Thymus (tissue), 11 donors: ENCODE results near the gene SIL1. TPM values are rescaled to one million over a fixed set of nuclear protein-coding genes. Genes with fewer than 3 reads are reported as not detected.

Experiments used
- DNase-seq, 9 donors: peaks; one replicate each; pipeline ENCODE4 v3.0.0-alpha.2; 2013; ENCODE audit warnings: low spot score in 9 of 9, low read depth in 6 of 9, missing footprints in 1 of 9
- H3K27ac ChIP-seq, 2 donors: one replicate each; pipeline ENCODE4 v1.5.1; 2013; ENCODE audit warnings: control low read depth in 1 of 2, low read depth in 1 of 2, low read length in 1 of 2, mild to moderate bottlenecking in 1 of 2, moderate library complexity in 1 of 2
- H3K27me3 ChIP-seq, 2 donors: one replicate each; pipeline ENCODE4 v1.5.1; 2013; ENCODE audit warnings: low read length in 1 of 2; ENCODE audit not compliant: control insufficient read depth in 2 of 2, insufficient read depth in 1 of 2
- H3K36me3 ChIP-seq, 2 donors: one replicate each; pipeline ENCODE4 v1.5.1; 2013; ENCODE audit warnings: low read length in 1 of 2, mild to moderate bottlenecking in 1 of 2, moderate library complexity in 1 of 2; ENCODE audit not compliant: control insufficient read depth in 2 of 2, insufficient read depth in 2 of 2
- H3K4me1 ChIP-seq, 2 donors: one replicate each; pipeline ENCODE4 v1.5.1; 2013; ENCODE audit warnings: low read length in 2 of 2; ENCODE audit not compliant: control insufficient read depth in 2 of 2, insufficient read depth in 2 of 2
- H3K4me3 ChIP-seq, 2 donors: one replicate each; pipeline ENCODE4 v1.5.1; 2013; ENCODE audit warnings: low read length in 2 of 2, control low read depth in 1 of 2, mild to moderate bottlenecking in 1 of 2
- H3K9me3 ChIP-seq, 2 donors: one replicate each; pipeline ENCODE4 v1.5.1; 2013; ENCODE audit warnings: low read length in 1 of 2, mild to moderate bottlenecking in 1 of 2; ENCODE audit not compliant: control insufficient read depth in 2 of 2, insufficient read depth in 1 of 2
- WGBS: extraction: QIAGEN DNeasy Blood & Tissue Kit; methylation state at CpG from one replicate; pipeline ENCODE4 v1.1.7; 2013; 5-methylcytosine and 5-hydroxymethylcytosine counted together
- polyA plus RNA-seq: library from polyadenylated mRNA; stranded (reverse); fragments of 200-250 nt; gene quantifications from one replicate; pipeline ENCODE4 v1.2.3, GENCODE V29; 2013
- total RNA-seq: library from RNA; stranded (reverse); fragments of 120-200 nt; gene quantifications from one replicate; pipeline ENCODE4 v1.2.4, GENCODE V29; 2013
- donor health status: healthy.

The SIL1 gene
- total and polyA plus RNA-seq, 2 donors = 17.0 to 30.2 TPM

DNA sequence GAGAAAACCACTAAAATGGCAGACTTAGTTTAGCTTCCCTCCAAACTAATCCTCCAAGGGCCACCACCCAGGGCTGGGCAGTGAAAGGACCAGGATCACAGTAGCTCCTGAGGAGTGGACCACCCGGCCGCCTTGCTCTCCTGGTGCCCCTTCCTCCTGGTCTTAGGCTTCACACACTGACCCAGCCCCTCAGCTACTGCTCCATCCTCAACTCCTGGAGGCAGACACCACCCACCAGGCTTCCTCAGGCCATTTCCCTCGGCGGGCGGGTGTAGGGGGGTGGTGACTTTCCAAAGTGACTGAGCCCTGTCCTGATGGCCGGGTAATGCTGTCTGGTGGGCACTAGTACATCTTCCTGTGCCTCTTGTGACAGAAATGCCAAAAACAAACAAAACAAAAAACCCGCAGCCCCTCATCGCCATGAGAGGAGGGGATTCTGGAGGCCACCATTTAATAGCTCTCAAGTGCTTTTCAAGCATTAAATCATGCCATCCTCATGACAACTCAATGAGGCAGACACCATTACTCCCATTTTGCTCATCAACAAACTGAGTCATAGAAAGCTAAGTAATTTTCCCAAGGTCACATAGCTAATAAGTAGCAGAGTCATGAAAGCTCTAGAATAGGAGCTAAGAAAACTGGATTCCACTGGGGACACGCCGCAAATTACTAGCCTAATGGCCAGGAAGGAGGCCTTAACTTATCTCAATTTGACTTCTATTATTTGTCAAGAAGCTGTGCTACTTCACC, 231.8 kb downstream of the SIL1 start:
- Histone ChIP-seq H3K27ac (no peak overlapping the region), H3K4me3 (no peak overlapping the region), H3K9me3 (no peaks in the 10 kb centered on the region), H3K27me3 (no peaks in the 10 kb centered on the region), H3K36me3 (no peaks in the 10 kb centered on the region), H3K4me1 (peaks cover 0 to 9% of the 10 kb centered on the region in 2 donors)
- over 99% methylated on average over 10 of the region's 10 CpGs for WGBS
- DNase-seq = no peak

DNA sequence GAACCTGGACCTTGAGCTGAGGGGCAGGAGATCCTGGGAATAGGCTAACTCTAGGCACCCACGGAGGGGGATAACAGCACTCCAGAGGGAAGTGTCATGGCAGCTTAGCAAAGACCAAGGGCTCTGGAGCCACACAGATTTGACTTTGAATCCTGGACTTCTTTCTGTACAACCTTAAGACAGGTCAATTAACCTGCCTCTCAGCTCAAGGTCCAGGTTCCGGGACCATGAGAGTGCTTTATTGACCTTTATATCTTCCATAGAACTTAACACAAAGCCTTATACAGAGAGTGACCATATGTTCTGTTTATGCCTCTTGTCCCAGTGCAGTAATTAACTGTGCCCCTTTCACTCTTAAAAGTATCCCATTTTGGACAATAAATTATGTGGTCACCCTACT, 232.5 kb downstream of the SIL1 start:
- Histone ChIP-seq H3K36me3 (no peaks in the 10 kb centered on the region), H3K9me3 (no peaks in the 10 kb centered on the region), H3K27me3 (no peaks in the 10 kb centered on the region), H3K27ac (no peak overlapping the region), H3K4me1 (peaks cover 0 to 9% of the 10 kb centered on the region in 2 donors), H3K4me3 (no peak overlapping the region)
- WGBS = over 99% methylated on average over 2 of the region's 2 CpGs
- DNase-seq = no peak

DNA sequence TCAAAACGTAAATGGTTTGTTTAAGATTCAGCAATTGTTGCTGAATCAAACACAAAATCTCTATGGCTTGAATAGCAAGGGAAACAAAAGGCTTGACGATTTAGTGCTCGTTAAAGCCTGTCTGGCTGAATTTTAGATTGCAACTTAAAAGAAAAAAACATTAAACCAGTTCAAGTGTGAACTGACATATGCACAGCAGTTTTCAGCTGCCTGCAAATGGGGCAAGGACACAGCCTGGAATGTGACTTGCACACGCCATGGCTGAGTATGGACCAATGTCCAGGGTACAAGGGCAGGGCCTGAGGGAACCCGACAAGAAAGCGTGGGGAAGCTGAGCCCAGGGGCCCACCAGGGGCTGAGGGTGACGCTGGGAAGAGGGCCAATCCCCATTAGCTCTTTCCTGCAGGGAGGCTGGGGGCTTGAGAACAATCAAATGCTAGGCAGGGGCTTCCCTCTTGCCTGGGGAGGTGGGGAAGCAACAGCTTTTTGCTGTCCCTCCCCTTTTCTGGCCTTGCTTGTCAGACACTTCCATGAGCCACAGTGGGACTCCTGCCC, 233.4 kb downstream of the SIL1 start:
- no peak for DNase-seq
- 91% methylated on average over 7 of the region's 7 CpGs for WGBS
- no peaks in the 10 kb centered on the region for H3K9me3 ChIP-seq
- H3K4me3 ChIP-seq = no peak overlapping the region
- H3K36me3 ChIP-seq = no peaks in the 10 kb centered on the region
- H3K27ac ChIP-seq = no peak overlapping the region
- H3K4me1 ChIP-seq = peaks cover 0 to 9% of the 10 kb centered on the region in 2 donors
- no peaks in the 10 kb centered on the region for H3K27me3 ChIP-seq

DNA sequence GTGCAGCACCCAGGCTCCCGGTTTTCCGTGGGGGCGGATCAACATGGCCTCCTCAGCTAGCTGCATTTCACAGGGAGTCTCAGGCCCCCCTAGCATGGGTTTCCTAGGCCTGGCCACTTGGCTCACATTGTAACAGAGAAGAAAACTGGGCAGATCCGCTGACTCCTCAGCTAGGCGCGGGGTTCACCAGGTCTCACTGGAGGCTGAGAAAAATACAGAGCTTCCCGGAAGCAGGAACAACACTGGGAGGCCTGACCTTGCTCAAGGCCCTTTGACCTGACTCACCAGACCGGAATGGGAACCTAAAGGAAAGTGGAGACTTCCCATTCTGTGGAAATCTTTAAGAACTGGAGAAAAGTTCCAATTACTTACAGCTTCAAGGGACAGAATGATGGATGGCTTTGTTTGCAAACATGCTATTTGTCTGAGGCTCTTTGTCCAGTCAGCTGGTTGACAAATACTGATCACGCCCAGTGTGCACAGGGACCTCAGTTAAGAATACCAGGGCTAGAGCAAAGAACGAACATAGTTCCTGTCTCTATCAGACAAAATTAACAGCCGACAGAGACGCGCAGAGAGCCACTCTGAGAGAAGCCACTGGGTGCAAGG, 234.3 kb downstream of the SIL1 start:
- no peak overlapping the region for H3K27ac ChIP-seq
- H3K4me1 ChIP-seq = peaks cover 0 to 9% of the 10 kb centered on the region in 2 donors
- 87% methylated on average over 13 of the region's 13 CpGs for WGBS

DNA sequence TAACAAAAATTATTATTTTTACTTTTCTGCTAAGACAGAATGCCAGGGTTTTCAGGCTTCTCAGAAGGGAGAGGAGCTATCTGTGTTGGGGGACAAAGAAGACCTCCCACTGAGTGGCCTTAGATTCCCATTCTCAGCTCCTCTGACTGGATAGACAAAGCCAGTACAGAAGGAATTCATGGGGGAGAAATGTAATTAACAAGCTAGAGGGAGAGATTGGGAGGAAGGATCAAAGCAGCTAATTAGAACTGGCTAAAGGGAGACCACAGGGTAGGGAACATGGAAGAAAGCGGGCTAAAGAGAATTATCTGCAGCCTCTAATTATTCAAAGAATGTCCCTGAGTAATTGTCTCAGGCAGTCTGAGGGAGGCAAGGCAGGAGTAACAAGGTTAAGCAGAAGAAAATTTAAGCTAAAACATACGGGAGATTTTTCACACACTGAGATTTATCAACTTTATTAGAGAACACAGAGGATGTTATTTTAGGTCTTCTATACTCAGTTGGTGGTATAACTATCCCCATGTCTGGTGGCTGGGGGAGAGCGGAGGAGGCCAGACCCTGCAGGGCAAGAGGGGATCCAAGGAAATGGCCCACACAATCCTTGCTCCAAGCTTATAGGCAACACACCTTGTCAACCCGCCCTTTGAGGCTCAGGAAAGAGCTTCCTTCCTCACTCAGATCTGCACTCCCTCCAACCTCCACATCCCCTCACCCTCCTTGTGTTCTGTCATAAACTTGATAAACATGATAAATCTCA, 235.4 kb downstream of the SIL1 start:
- Histone ChIP-seq H3K9me3 (no peaks in the 10 kb centered on the region), H3K27me3 (no peaks in the 10 kb centered on the region), H3K36me3 (no peaks in the 10 kb centered on the region), H3K27ac (no peak overlapping the region), H3K4me1 (peaks cover 0 to 9% of the 10 kb centered on the region in 2 donors), H3K4me3 (no peak overlapping the region)
- WGBS = 97% methylated on average over 4 of the region's 4 CpGs
- no peak for DNase-seq

More for the DNA sequence above, 234.3 kb downstream of the SIL1 start:
- Histone ChIP-seq H3K27me3 (no peaks in the 10 kb centered on the region), H3K9me3 (no peaks in the 10 kb centered on the region), H3K4me3 (no peak overlapping the region), H3K36me3 (no peaks in the 10 kb centered on the region)
- no peak for DNase-seq

DNA sequence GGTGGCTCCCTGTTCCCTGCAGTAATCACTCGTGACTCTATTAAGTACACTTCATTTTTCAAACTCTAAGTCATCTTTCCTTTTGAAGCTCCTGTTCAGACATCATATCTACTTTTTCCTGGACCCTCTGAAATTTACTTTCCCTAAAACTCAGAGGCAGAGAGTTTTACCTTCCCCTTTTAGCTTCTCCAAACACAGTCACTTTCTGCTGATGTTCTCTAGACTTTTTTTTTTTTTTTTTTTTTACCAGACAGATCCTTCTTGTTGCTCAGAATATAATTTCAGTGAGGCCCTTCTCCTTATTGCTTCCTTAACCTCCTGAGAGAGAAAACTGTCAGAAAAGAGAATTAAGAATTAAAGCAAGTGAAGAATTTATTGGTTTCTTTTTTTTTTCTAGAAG, 236.4 kb downstream of the SIL1 start:
- Histone ChIP-seq H3K4me3 (no peak overlapping the region), H3K27ac (no peak overlapping the region), H3K9me3 (no peaks in the 10 kb centered on the region), H3K36me3 (no peaks in the 10 kb centered on the region), H3K4me1 (peaks cover 0 to 9% of the 10 kb centered on the region in 2 donors), H3K27me3 (no peaks in the 10 kb centered on the region)
- WGBS = 94% methylated on average over 1 of the region's 1 CpG
- DNase-seq = no peak

DNA sequence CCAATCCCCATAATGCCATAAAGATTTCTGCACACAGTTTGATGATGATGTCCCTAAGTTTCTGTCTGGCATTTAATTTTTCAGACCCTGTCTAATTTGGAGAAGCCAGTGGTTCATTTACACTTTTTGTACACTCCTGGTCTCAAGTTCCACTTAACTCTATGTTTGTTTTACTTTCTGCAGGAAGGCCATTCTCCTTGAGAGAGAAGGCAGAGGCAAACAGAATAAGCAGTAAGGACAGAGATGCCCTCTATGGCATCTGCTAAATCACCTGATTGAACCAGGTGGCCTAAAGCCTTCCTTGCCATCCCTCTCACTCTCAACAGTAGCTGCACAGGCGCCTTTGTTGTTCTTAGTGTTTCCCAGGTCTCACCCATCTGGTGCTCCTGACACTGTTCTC, 236.9 kb downstream of the SIL1 start:
- 100% methylated on average over 1 of the region's 1 CpG for WGBS
- peaks cover 0 to 9% of the 10 kb centered on the region in 2 donors for H3K4me1 ChIP-seq
- no peak overlapping the region for H3K27ac ChIP-seq

DNA sequence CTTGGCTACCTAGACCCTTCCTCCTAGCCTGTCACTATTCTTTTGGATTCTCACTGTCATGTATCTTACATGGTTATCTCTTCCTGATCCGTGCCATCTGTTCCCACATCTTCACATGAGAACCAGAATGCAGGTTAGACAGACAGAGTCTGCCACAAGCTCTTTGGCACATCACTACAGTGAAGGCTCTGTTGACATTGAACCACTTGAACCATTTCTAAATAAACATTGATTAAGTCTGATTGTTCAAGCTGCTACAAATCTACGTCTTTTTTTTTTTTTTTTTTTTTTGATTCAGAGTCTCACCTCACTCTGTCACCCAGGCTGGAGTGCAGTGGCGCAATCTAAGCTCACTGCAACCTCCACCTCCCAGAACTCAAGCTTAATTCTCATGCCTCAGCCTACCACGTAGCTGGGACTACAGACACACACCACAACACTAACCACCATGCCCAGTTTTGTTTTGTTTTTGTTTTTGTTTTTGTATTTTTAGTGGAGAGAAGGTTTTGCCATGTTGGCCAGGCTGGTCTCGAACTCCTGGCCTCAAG, 237.9 kb downstream of the SIL1 start:
- Histone ChIP-seq H3K4me1 (peaks cover 0 to 9% of the 10 kb centered on the region in 2 donors), H3K27ac (no peak overlapping the region), H3K4me3 (no peak overlapping the region), H3K36me3 (no peaks in the 10 kb centered on the region), H3K27me3 (no peaks in the 10 kb centered on the region), H3K9me3 (no peaks in the 10 kb centered on the region)
- DNase-seq = no peak
- 96% methylated on average over 5 of the region's 5 CpGs for WGBS

More for the DNA sequence above, 236.9 kb downstream of the SIL1 start:
- H3K36me3 ChIP-seq = no peaks in the 10 kb centered on the region
- no peak overlapping the region for H3K4me3 ChIP-seq
- H3K9me3 ChIP-seq = no peaks in the 10 kb centered on the region
- H3K27me3 ChIP-seq = no peaks in the 10 kb centered on the region
- no peak for DNase-seq
